ENCODE data around the gene BCAS3.

The BCAS3 gene

GRCh38 chr17:61360318-61360943 is 682.8 kb downstream of the BCAS3 start:
- no peak for TF ChIP-seq ZFX (IDR thresholded peaks at IDR 0.05; ENCODE audit: borderline replicate concordance)
- TF ChIP-seq CTCF (IDR thresholded peaks at IDR 0.05), result no peak
- H3K27ac ChIP-seq, result no peak overlapping the region

- TF ChIP-seq CTCF (IDR thresholded peaks at IDR 0.05) (no peak), ZFX (IDR thresholded peaks at IDR 0.05; ENCODE audit: borderline replicate concordance) (no peak)
- no peak overlapping the region for H3K27ac ChIP-seq
Observed at GRCh38 chr17:61361084-61361483, 683.4 kb downstream of the BCAS3 start.

GRCh38 chr17:61362396-61362795 is 684.7 kb downstream of the BCAS3 start:
- no peak for TF ChIP-seq ZFX (IDR thresholded peaks at IDR 0.05; ENCODE audit: borderline replicate concordance)
- no peak for TF ChIP-seq CTCF (IDR thresholded peaks at IDR 0.05)
- no peak overlapping the region for H3K27ac ChIP-seq

GRCh38 chr17:61362852-61363600 is 685.4 kb downstream of the BCAS3 start:
- H3K27ac ChIP-seq, result no peak overlapping the region
- no peak for TF ChIP-seq ZFX (IDR thresholded peaks at IDR 0.05; ENCODE audit: borderline replicate concordance)
- no peak for TF ChIP-seq CTCF (IDR thresholded peaks at IDR 0.05)

GRCh38 chr17:61363601-61364462 is 686.2 kb downstream of the BCAS3 start:
- TF ChIP-seq CTCF (IDR thresholded peaks at IDR 0.05), result no peak
- TF ChIP-seq ZFX (IDR thresholded peaks at IDR 0.05; ENCODE audit: borderline replicate concordance), result no peak

GRCh38 chr17:61364463-61364846 is 686.8 kb downstream of the BCAS3 start:
- TF ChIP-seq CTCF (IDR thresholded peaks at IDR 0.05) (no peak), ZFX (IDR thresholded peaks at IDR 0.05; ENCODE audit: borderline replicate concordance) (no peak)
- no peak overlapping the region for H3K27ac ChIP-seq

More at GRCh38 chr17:61363601-61364462, 686.2 kb downstream of the BCAS3 start:
- no peak overlapping the region for H3K27ac ChIP-seq
